HCT116 (cell line): ENCODE data around the gene TGFBR3L. TPM values are rescaled to one million over a fixed set of nuclear protein-coding genes. Genes with fewer than 3 reads are reported as not detected.

ENCODE experiments used
- ATAC-seq: fragments of 200-7000 bp; cut with Tn5 transposase; 2 replicates; pipeline ENCODE4 v1.9.1; 2020; ENCODE audit warnings: mild to moderate bottlenecking, moderate library complexity
- BruUV-seq: library from RNA; stranded (reverse); fragments of 400-500 nt; replicated peaks from 2 replicates; lab custom pipeline; 2021; lab: Mats Ljungman, UMichigan
- CTCF ChIA-PET: fragments of 300-600 bp; sonication (Branson Sonifier 250); formaldehyde crosslinking; loops from one replicate; lab custom pipeline; 2021; ENCODE audit warnings: antibody characterized with exemption; lab: Charles Lee
- POLR2A ChIA-PET: fragments of 300-600, 350-600 bp; sonication (Branson Sonifier 250); formaldehyde crosslinking; loops from one replicate; lab custom pipeline; 2021; ENCODE audit warnings: antibody characterized with exemption; lab: Charles Lee
- RAD21 ChIA-PET, 2 experiments: fragments of 300-600 bp; sonication (Branson Sonifier 250); formaldehyde crosslinking; loops; one replicate each; lab custom pipeline; 2023; ENCODE audit warnings: low total read pairs in 2 of 2; ENCODE audit not compliant: uncharacterized antibody in 2 of 2, unreplicated experiment in 2 of 2, low non-redundant PET in 1 of 2; lab: Charles Lee
- DNase-seq: peaks from one replicate; pipeline ENCODE4 v3.0.0-alpha.2; 2010; ENCODE audit warnings: low read depth, low spot score
- H2AFZ ChIP-seq: fragments of 200-600 bp; shearing (Covaris generic), sonication (generic); 2 replicates; pipeline ENCODE4 v1.6.1; 2017; ENCODE audit warnings: low read depth, mixed run types, mixed read lengths, antibody characterized with exemption, low read length; ENCODE audit not compliant: poor library complexity, severe bottlenecking
- H3K27ac ChIP-seq: 2 replicates; pipeline ENCODE4 v1.5.1; 2012; ENCODE audit warnings: low read depth, low read length
- H3K27me3 ChIP-seq: fragments of 200-600 bp; sonication (generic); 2 replicates; pipeline ENCODE4 v1.6.1; 2016; ENCODE audit warnings: mixed run types, low read length, mixed read lengths; ENCODE audit not compliant: insufficient read depth
- H3K36me3 ChIP-seq, 2 experiments: fragments of 200-500 bp in 1 of 2; fragments of 200-600 bp in 1 of 2; sonication (Bioruptor generic) in 1 of 2; sonication (generic) in 1 of 2; 2 replicates each; pipeline versions ENCODE4 v1.5.1 to v1.6.1; 2014 to 2016; ENCODE audit warnings: low read length in 2 of 2, inconsistent platforms in 1 of 2, mixed read lengths in 1 of 2, mixed run types in 1 of 2; ENCODE audit not compliant: insufficient read depth in 2 of 2, control insufficient read depth in 1 of 2
- H3K4me1 ChIP-seq, 2 experiments: fragments of 200-600 bp in 1 of 2; sonication (generic) in 1 of 2; 2 replicates each; pipeline versions ENCODE4 v1.5.1 to v1.6.1; 2012 to 2017; ENCODE audit warnings: low read length in 2 of 2, inconsistent platforms in 1 of 2, mild to moderate bottlenecking in 1 of 2, mixed read lengths in 1 of 2, mixed run types in 1 of 2, moderate library complexity in 1 of 2; ENCODE audit not compliant: insufficient read depth in 2 of 2, control insufficient read depth in 1 of 2
- H3K4me2 ChIP-seq: fragments of 200-600 bp; sonication (generic); 2 replicates; pipeline ENCODE4 v1.6.1; 2017; ENCODE audit warnings: mixed run types, low read length, mixed read lengths
- H3K4me3 ChIP-seq, 2 experiments: fragments of 200-600 bp in 1 of 2; sonication (generic) in 1 of 2; replicated peaks in 1 of 2; 2 replicates each; pipeline ENCODE4 v1.5.1; 2011 to 2016; ENCODE audit warnings: low read length in 2 of 2, control low read depth in 1 of 2, low read depth in 1 of 2, mild to moderate bottlenecking in 1 of 2, mixed read lengths in 1 of 2, mixed run types in 1 of 2
- H3K79me2 ChIP-seq: fragments of 200-600 bp; sonication (generic); 2 replicates; pipeline ENCODE4 v1.6.1; 2017; ENCODE audit warnings: mild to moderate bottlenecking, mixed run types, low read length, moderate library complexity, mixed read lengths; ENCODE audit not compliant: insufficient read depth
- H3K9ac ChIP-seq: fragments of 200-600 bp; sonication (generic); 2 replicates; pipeline ENCODE4 v1.6.1; 2016; ENCODE audit warnings: low read length, mixed read lengths
- H3K9me2 ChIP-seq: fragments of 200-600 bp; sonication (generic), shearing (Covaris generic); 2 replicates; pipeline ENCODE4 v1.6.1; 2017; ENCODE audit warnings: mixed run types, mild to moderate bottlenecking, moderate library complexity; ENCODE audit not compliant: insufficient read depth
- H3K9me3 ChIP-seq, 2 experiments: fragments of 200-500 bp in 1 of 2; fragments of 200-600 bp in 1 of 2; sonication (Bioruptor generic) in 1 of 2; sonication (generic) in 1 of 2; 2 replicates each; pipeline ENCODE4 v1.6.1; 2014 to 2017; ENCODE audit warnings: low read length in 2 of 2, mixed read lengths in 2 of 2, inconsistent platforms in 1 of 2, low read depth in 1 of 2, mild to moderate bottlenecking in 1 of 2, mixed run types in 1 of 2, moderate library complexity in 1 of 2; ENCODE audit not compliant: control insufficient read depth in 1 of 2, insufficient read depth in 1 of 2
- H4K20me1 ChIP-seq: fragments of 200-600 bp; sonication (generic), shearing (Covaris generic); 2 replicates; pipeline ENCODE4 v1.6.1; 2017; ENCODE audit warnings: mixed run types, mild to moderate bottlenecking, moderate library complexity; ENCODE audit not compliant: insufficient read depth
- CBX3 ChIP-seq: IDR thresholded peaks from 2 replicates; pipeline ENCODE4 v1.6.1; 2012; ENCODE audit warnings: low read depth
- CEBPB ChIP-seq: IDR thresholded peaks from 2 replicates; pipeline ENCODE4 v1.6.1; 2012; ENCODE audit warnings: low read depth
- EGR1 ChIP-seq: IDR thresholded peaks from 2 replicates; pipeline ENCODE4 v1.6.1; 2012; ENCODE audit warnings: low read depth
- ELF1 ChIP-seq: IDR thresholded peaks from 2 replicates; pipeline ENCODE4 v1.6.1; 2012; ENCODE audit warnings: low read depth, borderline replicate concordance
- EZH2 ChIP-seq: fragments of 200-600 bp; sonication (generic); IDR thresholded peaks from 2 replicates; pipeline ENCODE4 v1.6.1; 2017; ENCODE audit warnings: antibody characterized with exemption, mixed run types
- EZH2phosphoT487 ChIP-seq: fragments of 200-600 bp; IDR thresholded peaks from 2 replicates; pipeline ENCODE4 v1.6.1; 2018; ENCODE audit warnings: antibody characterized with exemption, borderline replicate concordance
- FOSL1 ChIP-seq: IDR thresholded peaks from 2 replicates; pipeline ENCODE4 v1.6.1; 2012; ENCODE audit warnings: low read depth
- POLR2A ChIP-seq: IDR thresholded peaks from 2 replicates; pipeline ENCODE4 v1.7.0; 2011; ENCODE audit warnings: borderline replicate concordance; ENCODE audit not compliant: insufficient read depth, insufficient read length; ENCODE audit errors: extremely low read depth
- POLR2AphosphoS5 ChIP-seq: IDR thresholded peaks from 2 replicates; pipeline ENCODE4 v1.6.1; 2011; ENCODE audit warnings: mild to moderate bottlenecking, low read depth, low read length, moderate library complexity
- RAD21 ChIP-seq: IDR thresholded peaks from 2 replicates; pipeline ENCODE4 v1.6.1; 2012; ENCODE audit warnings: low read depth, mild to moderate bottlenecking
- SIN3A ChIP-seq: IDR thresholded peaks from 2 replicates; pipeline ENCODE4 v1.6.1; 2012; ENCODE audit warnings: low read depth
- SP1 ChIP-seq: IDR thresholded peaks from 2 replicates; pipeline ENCODE4 v1.6.1; 2012; ENCODE audit warnings: low read depth
- SRF ChIP-seq: IDR thresholded peaks from 2 replicates; pipeline ENCODE4 v1.6.1; 2012; ENCODE audit warnings: low read depth
- TCF7L2 ChIP-seq: IDR thresholded peaks from 2 replicates; pipeline ENCODE4 v1.7.0; 2011; ENCODE audit warnings: borderline replicate concordance, inconsistent platforms; ENCODE audit not compliant: insufficient read depth, insufficient read length; ENCODE audit errors: extremely low read depth
- YY1 ChIP-seq: IDR thresholded peaks from 2 replicates; pipeline ENCODE4 v1.6.1; 2011; ENCODE audit warnings: low read length, low read depth, moderate library complexity, mild to moderate bottlenecking; ENCODE audit not compliant: insufficient replicate concordance; ENCODE audit errors: extremely low read depth
- ZFX ChIP-seq: fragments of 450-650 bp; IDR thresholded peaks from 2 replicates; pipeline ENCODE4 v1.6.1; 2017
- ZNF274 ChIP-seq: fragments of 200-500 bp; sonication (Bioruptor generic); IDR thresholded peaks from 2 replicates; pipeline ENCODE4 v1.6.1; 2014; ENCODE audit warnings: mild to moderate bottlenecking, low read depth, low read length, inconsistent platforms
- intact Hi-C: fragments of 100-400 bp; cut with micrococcal nuclease; formaldehyde crosslinking; loops from 2 replicates; pipeline ENCODE4 v1.10.0; 2022
- total RNA-seq: library from RNA; stranded (reverse); gene quantifications from one replicate; pipeline ENCODE4 v1.2.1, GENCODE V29; 2021; ENCODE audit not compliant: unreplicated experiment
- TF ChIP-seq, protein P1 (sequence below): IDR thresholded peaks from 2 replicates; pipeline ENCODE4 v1.6.1; 2011; ENCODE audit warnings: mild to moderate bottlenecking, low read length, moderate library complexity; ENCODE audit not compliant: insufficient replicate concordance; ENCODE audit errors: extremely low read depth
- TF ChIP-seq, protein P2 (sequence below): IDR thresholded peaks from 2 replicates; pipeline ENCODE4 v1.6.1; 2012; ENCODE audit warnings: low read depth
- TF ChIP-seq, protein P3 (sequence below): IDR thresholded peaks from 2 replicates; pipeline ENCODE4 v1.6.1; 2012
- TF ChIP-seq, protein P4 (sequence below): IDR thresholded peaks from 2 replicates; pipeline ENCODE4 v1.6.1; 2012

The TGFBR3L gene
- total RNA-seq, 1 experiment from 2014 or later: 30.9 TPM

DNA sequence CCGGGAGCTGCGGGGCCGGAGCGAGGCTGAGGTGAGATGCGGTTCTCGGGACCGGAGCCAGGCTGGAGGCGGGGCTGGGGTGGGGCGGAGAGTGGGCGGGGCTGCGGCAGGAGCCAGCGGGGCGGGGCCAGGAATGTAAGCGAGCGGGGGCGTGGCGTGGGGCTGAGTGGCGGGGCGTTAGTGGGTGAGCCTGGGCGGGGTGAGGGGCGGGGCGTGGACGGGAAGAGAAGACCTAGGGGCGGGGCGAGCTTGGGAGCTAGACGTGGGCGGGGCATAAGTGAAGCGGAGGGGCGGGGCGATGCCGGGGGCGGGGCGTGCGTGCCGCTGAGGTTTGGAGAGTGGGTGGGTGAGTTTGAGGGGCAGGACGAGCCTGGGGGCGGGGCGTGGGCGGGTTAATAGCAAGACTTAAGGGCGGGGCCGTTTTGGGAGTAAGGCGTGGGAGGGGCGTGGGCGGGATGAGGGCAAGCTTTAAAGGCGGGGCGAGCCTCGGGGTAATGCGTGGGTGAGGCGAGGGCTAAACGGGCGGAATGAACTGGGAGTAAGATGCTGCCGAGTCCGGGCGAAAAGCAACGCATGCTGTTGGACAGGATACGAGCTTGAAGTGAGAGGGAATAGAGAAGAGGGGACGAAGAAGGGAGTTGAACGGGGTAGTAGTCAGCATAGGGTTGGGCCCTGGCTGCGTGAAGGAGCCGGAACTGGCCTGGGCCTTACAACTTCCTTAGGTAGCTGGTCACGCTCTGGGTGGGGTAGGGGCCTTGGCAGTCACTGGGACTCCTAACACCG lies 6.1 kb downstream of the TGFBR3L start:
- DNase-seq: peak; percentile 89
- TSS peak; percentile 34 for BruUV-seq
- peak overlapping the region; percentile 89 for H3K9ac ChIP-seq
- TF ChIP-seq EGR1: peak; percentile 98
- TF ChIP-seq, protein P1, sequence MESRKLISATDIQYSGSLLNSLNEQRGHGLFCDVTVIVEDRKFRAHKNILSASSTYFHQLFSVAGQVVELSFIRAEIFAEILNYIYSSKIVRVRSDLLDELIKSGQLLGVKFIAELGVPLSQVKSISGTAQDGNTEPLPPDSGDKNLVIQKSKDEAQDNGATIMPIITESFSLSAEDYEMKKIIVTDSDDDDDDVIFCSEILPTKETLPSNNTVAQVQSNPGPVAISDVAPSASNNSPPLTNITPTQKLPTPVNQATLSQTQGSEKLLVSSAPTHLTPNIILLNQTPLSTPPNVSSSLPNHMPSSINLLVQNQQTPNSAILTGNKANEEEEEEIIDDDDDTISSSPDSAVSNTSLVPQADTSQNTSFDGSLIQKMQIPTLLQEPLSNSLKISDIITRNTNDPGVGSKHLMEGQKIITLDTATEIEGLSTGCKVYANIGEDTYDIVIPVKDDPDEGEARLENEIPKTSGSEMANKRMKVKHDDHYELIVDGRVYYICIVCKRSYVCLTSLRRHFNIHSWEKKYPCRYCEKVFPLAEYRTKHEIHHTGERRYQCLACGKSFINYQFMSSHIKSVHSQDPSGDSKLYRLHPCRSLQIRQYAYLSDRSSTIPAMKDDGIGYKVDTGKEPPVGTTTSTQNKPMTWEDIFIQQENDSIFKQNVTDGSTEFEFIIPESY: no peak
- TF ChIP-seq YY1: no peak
- no peak for TF ChIP-seq FOSL1
- no peak for TF ChIP-seq ELF1
- no peak for TF ChIP-seq SRF
- no peak for TF ChIP-seq ZFX
- no peak for TF ChIP-seq CBX3
- TF ChIP-seq POLR2A: no peak
- TF ChIP-seq, protein P2, sequence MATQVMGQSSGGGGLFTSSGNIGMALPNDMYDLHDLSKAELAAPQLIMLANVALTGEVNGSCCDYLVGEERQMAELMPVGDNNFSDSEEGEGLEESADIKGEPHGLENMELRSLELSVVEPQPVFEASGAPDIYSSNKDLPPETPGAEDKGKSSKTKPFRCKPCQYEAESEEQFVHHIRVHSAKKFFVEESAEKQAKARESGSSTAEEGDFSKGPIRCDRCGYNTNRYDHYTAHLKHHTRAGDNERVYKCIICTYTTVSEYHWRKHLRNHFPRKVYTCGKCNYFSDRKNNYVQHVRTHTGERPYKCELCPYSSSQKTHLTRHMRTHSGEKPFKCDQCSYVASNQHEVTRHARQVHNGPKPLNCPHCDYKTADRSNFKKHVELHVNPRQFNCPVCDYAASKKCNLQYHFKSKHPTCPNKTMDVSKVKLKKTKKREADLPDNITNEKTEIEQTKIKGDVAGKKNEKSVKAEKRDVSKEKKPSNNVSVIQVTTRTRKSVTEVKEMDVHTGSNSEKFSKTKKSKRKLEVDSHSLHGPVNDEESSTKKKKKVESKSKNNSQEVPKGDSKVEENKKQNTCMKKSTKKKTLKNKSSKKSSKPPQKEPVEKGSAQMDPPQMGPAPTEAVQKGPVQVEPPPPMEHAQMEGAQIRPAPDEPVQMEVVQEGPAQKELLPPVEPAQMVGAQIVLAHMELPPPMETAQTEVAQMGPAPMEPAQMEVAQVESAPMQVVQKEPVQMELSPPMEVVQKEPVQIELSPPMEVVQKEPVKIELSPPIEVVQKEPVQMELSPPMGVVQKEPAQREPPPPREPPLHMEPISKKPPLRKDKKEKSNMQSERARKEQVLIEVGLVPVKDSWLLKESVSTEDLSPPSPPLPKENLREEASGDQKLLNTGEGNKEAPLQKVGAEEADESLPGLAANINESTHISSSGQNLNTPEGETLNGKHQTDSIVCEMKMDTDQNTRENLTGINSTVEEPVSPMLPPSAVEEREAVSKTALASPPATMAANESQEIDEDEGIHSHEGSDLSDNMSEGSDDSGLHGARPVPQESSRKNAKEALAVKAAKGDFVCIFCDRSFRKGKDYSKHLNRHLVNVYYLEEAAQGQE: no peak
- no peak for TF ChIP-seq ZNF274
- TF ChIP-seq EZH2: no peak
- no peak for TF ChIP-seq SP1
- no peak for TF ChIP-seq RAD21
- TF ChIP-seq CEBPB: no peak
- TF ChIP-seq, protein P3, sequence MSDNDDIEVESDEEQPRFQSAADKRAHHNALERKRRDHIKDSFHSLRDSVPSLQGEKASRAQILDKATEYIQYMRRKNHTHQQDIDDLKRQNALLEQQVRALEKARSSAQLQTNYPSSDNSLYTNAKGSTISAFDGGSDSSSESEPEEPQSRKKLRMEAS: peak; percentile 14; the same call in 1 of the 2 replicates
- no peak for TF ChIP-seq TCF7L2
- no peak for TF ChIP-seq EZH2phosphoT487
- TF ChIP-seq SIN3A: no peak
- peak; percentile 34 for TF ChIP-seq POLR2AphosphoS5
- TF ChIP-seq, protein P4, sequence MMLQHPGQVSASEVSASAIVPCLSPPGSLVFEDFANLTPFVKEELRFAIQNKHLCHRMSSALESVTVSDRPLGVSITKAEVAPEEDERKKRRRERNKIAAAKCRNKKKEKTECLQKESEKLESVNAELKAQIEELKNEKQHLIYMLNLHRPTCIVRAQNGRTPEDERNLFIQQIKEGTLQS: no peak

More for the DNA sequence above, 6.1 kb downstream of the TGFBR3L start:
- Histone ChIP-seq H3K4me1 (peaks cover 21 to 64% of the 10 kb centered on the region in 2 experiments; a peak in 3 of 4 replicates), H3K9me2 (no peaks in the 10 kb centered on the region), H3K27ac (peak overlapping the region; percentile 89), H3K27me3 (no peaks in the 10 kb centered on the region), H3K36me3 (peaks cover 0 to 12% of the 10 kb centered on the region in 2 experiments; a peak in 3 of 4 replicates), H3K9me3 (no peaks in the 10 kb centered on the region), H4K20me1 (no peaks in the 10 kb centered on the region), H3K4me3 (peak overlapping the region; percentile 66 to 74), H2AFZ (no peak overlapping the region), H3K79me2 (peaks cover 10% of the 10 kb centered on the region; the same call in 1 of the 2 replicates), H3K4me2 (peak overlapping the region; percentile 91)
- RAD21 ChIA-PET: interaction anchor here (0.6 to 2.0 kb wide), 9 partner anchors 8 to 579 kb away, joined by 3 to 9 read pairs (median 6); partner anchors contain the start of gene TIMM44 (in 1 of the 2)
- POLR2A ChIA-PET: interaction anchor here (0.6 to 2.7 kb wide), 17 partner anchors 9 to 1410 kb away, joined by 3 to 33 read pairs (median 6); partner anchors contain the start of genes LRRC8E, MAP2K7 and TIMM44
- ATAC-seq: peak; percentile 42
- CTCF ChIA-PET: interaction anchor here (0.6 to 5.2 kb wide), 16 partner anchors 9 to 567 kb away, joined by 3 to 41 read pairs (median 4); partner anchors contain the start of genes MAP2K7, TIMM44 and TRAPPC5
- intact Hi-C loops: loop anchor here (1.0 to 5.0 kb wide), 2 partner anchors 50 to 68 kb away; no protein-coding TSS in a partner anchor
